T-helper 17 cell (primary cell): ENCODE data around the gene SPART. TPM values are rescaled to one million over a fixed set of nuclear protein-coding genes. Genes with fewer than 3 reads are reported as not detected.
"Not testable (repeated sequence)": the region's sequence is repeated elsewhere in the genome, so short reads cannot be mapped to it uniquely, and the experiment has no call there.

ENCODE experiments used
- ATAC-seq: fragments of 150-1000 bp; cut with Tn5 transposase; 2 replicates; pipeline ENCODE4 v1.10.0; 2021; ENCODE audit warnings: mild to moderate bottlenecking, moderate library complexity
- DNase-seq, 3 donors: peaks; one replicate each; pipeline versions ENCODE4 v3.0.0 to v3.0.0-alpha.2; 2020 to 2021
- H3K9me3 ChIP-seq: one replicate; pipeline ENCODE4 v1.7.0; 2013; ENCODE audit warnings: low read length, mild to moderate bottlenecking; ENCODE audit not compliant: control insufficient read depth, poor library complexity, severe bottlenecking
- H3K27ac Mint-ChIP-seq: one replicate; pipeline ENCODE4 v1.8.0; 2022; ENCODE audit warnings: mild to moderate bottlenecking, moderate library complexity, mixed read lengths
- H3K27me3 Mint-ChIP-seq: one replicate; pipeline ENCODE4 v1.8.0; 2022; ENCODE audit warnings: mixed read lengths
- H3K36me3 Mint-ChIP-seq: one replicate; pipeline ENCODE4 v1.8.0; 2022; ENCODE audit warnings: low read depth, mixed read lengths
- H3K4me1 Mint-ChIP-seq: one replicate; pipeline ENCODE4 v1.8.0; 2022; ENCODE audit warnings: mild to moderate bottlenecking, mixed read lengths
- H3K4me3 Mint-ChIP-seq: one replicate; pipeline ENCODE4 v1.8.0; 2022; ENCODE audit warnings: mild to moderate bottlenecking, moderate library complexity, mixed read lengths
- total RNA-seq, 4 donors: library from RNA in 2 of 4; stranded (reverse) in 2 of 4; gene quantifications; one replicate each; pipeline ENCODE4 v1.2.3 and lab custom pipeline; 2022 to 2026

Gene SPART
- total RNA-seq, 2 donors from 2014 or later: 25.6 to 34.8 TPM

DNA sequence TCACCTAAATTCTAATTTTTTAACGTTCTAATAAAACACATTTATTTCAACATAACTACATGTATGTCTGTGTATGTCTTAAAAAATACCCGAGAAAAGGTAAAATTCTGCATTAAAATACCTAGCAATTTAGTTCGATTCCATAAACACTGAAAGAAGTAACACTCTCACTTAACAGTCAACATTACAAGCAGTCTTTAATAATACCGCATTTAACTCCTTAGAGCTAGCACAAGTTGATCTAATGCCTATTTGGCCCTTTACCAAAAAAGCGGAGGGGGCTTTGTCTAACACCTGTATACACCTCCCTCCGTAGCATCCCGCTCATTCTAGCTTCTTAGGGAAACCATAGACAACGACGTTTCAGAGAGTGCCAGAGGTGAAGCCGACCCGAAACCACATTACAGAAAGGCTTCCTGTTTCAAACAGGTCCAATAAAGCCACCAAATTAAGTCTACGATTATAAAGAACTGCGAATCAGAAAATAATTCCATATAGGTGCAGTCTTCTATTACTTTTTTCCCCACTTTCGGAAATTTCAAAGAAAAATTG lies 1.2 kb downstream of the SPART start:
- Mint-ChIP-seq H3K36me3 (peaks cover 2% of the 10 kb centered on the region), H3K27ac (peak overlapping the region; percentile 98), H3K4me1 (peaks cover 28% of the 10 kb centered on the region), H3K4me3 (peak overlapping the region; percentile 96), H3K27me3 (no peaks in the 10 kb centered on the region)
- DNase-seq (peak in 1 of 3 donors; percentile 9), ATAC-seq (peak; percentile 18)
- no peaks in the 10 kb centered on the region for H3K9me3 ChIP-seq

DNA sequence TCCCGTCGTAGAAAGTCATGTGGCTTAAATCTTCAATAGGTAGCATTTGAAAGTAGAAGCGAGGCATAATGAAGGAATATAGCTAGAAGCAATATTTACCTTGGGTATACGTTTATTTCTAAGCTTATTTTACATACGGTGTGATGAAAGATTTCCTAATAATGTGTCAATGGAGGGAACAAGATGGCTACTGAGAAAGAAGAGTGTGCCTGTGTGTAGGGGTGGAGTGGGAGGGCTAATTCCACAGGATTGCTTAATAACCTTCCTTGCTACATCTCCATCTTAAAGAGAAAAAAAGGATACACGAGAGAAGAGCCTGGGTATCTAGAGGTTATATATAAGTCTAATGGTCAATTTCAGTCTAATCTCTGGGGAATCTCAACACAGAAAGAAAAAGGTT lies 2.0 kb downstream of the SPART start:
- H3K4me1 Mint-ChIP-seq: peaks cover 34% of the 10 kb centered on the region
- peak overlapping the region; percentile 89 for H3K27ac Mint-ChIP-seq
- no peaks in the 10 kb centered on the region for H3K27me3 Mint-ChIP-seq
- H3K9me3 ChIP-seq: no peaks in the 10 kb centered on the region
- no peak for ATAC-seq
- DNase-seq: no peak
- H3K4me3 Mint-ChIP-seq: peak overlapping the region; percentile 71
- peaks cover 2% of the 10 kb centered on the region for H3K36me3 Mint-ChIP-seq

DNA sequence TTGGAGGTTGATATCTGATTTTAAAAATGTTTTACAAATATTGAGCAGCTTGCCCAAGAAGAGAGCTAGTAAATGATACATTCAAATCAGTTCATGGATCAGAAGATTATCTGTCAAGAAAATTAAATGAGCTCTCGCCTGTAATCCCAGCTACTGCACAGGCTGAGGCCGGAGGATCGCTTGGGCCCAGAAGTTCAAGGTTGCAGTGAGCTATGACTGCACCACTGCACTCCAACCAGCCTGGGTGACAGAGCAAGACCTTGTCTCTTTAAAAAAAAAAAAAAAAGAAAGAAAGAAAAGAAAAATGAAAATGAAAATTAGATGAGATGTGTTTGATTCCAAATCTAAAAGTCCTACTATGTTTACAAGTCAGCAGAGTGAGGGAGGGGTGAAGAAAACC lies 2.4 kb downstream of the SPART start:
- H3K27ac Mint-ChIP-seq: peak overlapping the region; percentile 89
- no peaks in the 10 kb centered on the region for H3K27me3 Mint-ChIP-seq
- H3K4me1 Mint-ChIP-seq: peaks cover 38% of the 10 kb centered on the region
- H3K4me3 Mint-ChIP-seq: peak overlapping the region; percentile 71
- no peak for ATAC-seq
- no peak for DNase-seq
- H3K9me3 ChIP-seq: no peaks in the 10 kb centered on the region
- H3K36me3 Mint-ChIP-seq: peaks cover 2% of the 10 kb centered on the region

DNA sequence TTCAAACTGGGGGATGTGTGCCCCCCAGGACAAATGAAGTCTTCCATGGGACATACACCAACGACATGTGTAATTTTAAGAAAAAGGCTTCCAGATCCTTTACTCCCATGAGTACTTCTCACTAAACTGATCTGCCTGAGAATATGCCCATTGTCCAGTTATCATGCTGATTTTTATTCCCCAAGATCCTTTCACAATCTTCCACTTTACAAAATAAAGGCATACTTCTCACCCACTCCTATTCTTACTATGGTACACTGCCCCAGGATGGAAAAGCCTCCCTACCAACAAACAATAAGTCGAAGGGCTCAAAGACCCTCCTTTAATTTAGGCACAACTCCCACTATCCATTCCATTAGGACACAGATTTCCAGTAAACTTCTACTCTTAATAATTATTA lies 3.5 kb downstream of the SPART start:
- peaks cover 46% of the 10 kb centered on the region for H3K4me1 Mint-ChIP-seq
- H3K9me3 ChIP-seq: no peaks in the 10 kb centered on the region
- H3K27ac Mint-ChIP-seq: peak overlapping the region; percentile 8
- H3K36me3 Mint-ChIP-seq: peaks cover 2% of the 10 kb centered on the region
- no peaks in the 10 kb centered on the region for H3K27me3 Mint-ChIP-seq
- peak overlapping the region; percentile 3 for H3K4me3 Mint-ChIP-seq
- ATAC-seq (no peak), DNase-seq (no peak)

DNA sequence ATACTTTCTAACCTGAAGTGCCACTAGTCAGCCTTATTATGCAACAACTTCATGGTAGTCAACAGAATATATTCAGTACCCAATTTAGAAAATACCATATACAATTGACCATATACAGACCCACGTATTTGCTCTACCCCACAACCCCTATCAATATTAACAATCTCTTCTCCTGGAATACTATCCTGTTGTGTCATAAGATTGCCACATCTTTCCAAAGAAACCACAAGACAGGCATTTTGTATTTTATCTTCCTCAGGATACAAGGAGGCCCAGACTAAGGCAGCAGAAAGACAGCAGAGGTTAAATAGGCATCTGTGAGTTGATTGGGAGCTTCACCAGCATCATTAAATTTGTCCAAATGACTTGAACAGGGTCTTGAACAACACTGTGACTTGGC lies 4.5 kb downstream of the SPART start:
- peaks cover 4% of the 10 kb centered on the region for H3K36me3 Mint-ChIP-seq
- no peak overlapping the region for H3K4me3 Mint-ChIP-seq
- DNase-seq: no peak
- no peak for ATAC-seq
- peak overlapping the region; percentile 56 for H3K27ac Mint-ChIP-seq
- no peaks in the 10 kb centered on the region for H3K9me3 ChIP-seq
- no peaks in the 10 kb centered on the region for H3K27me3 Mint-ChIP-seq
- peaks cover 51% of the 10 kb centered on the region for H3K4me1 Mint-ChIP-seq

DNA sequence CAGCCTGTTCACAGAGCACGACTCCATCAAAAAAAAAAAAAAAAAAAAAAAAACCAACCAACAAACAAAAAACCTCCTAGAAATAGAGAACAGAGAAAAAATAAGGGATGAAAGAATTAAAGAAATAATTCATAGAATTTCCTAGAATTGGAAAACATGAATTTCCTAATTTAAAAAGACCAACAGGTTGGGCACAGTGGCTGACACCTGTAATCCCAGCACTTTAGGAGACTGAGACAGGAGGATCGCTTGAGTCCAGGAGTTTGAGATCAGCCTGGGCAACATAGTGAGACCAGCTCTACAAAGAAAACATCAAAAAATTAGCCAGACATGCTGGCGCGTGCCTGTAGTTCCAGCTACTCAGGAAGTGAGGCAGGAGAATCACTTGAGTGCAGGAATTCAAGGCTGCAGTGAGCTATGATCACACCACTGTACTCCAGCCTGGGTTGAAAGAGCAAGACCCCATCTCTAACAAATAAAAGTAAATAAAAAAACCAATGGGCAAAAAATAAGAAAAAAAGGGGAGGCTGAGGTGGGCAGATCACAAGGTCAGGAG lies 6.5 kb downstream of the SPART start:
- H3K36me3 Mint-ChIP-seq: peaks cover 6% of the 10 kb centered on the region
- no peaks in the 10 kb centered on the region for H3K27me3 Mint-ChIP-seq
- no peaks in the 10 kb centered on the region for H3K9me3 ChIP-seq
- no peak for DNase-seq
- peaks cover 52% of the 10 kb centered on the region for H3K4me1 Mint-ChIP-seq
- no peak overlapping the region for H3K4me3 Mint-ChIP-seq
- no peak for ATAC-seq
- no peak overlapping the region for H3K27ac Mint-ChIP-seq

DNA sequence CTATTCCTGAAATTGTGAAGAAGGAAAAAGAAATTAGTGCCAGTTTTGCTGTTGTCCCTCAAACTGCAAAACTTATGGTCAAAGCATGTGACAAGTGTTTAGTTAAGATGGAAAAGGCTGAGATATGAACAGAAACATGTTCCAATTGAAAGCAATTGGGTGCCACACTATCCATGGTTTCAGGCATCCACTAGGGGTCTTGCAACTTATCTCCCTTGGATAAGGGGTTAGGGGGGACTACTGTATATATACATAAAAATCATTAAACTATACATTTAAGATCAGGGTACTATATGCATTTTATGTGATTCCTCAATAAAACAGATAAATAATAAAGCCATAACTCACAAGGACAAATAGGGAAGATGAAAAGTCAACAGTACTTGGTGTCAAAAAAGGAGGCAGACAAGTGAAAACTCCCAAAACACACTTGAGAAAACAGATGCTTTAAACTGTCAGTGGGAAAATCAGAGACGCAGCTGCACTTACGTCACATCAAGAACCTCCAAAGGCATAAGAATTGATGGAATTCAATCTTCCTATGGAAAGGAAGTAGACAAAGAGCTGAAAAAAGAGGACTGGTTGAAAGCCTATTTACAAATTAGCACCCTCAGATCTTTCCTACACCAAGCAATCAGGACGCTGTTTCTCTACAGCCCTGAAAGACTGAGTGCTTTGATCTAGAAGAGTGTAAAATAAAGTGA lies 8.1 kb downstream of the SPART start:
- no peak overlapping the region for H3K27ac Mint-ChIP-seq
- DNase-seq: no peak
- no peaks in the 10 kb centered on the region for H3K27me3 Mint-ChIP-seq
- peaks cover 54% of the 10 kb centered on the region for H3K4me1 Mint-ChIP-seq
- H3K36me3 Mint-ChIP-seq: peaks cover 6% of the 10 kb centered on the region
- no peak overlapping the region for H3K4me3 Mint-ChIP-seq
- no peak for ATAC-seq
- H3K9me3 ChIP-seq: no peaks in the 10 kb centered on the region

DNA sequence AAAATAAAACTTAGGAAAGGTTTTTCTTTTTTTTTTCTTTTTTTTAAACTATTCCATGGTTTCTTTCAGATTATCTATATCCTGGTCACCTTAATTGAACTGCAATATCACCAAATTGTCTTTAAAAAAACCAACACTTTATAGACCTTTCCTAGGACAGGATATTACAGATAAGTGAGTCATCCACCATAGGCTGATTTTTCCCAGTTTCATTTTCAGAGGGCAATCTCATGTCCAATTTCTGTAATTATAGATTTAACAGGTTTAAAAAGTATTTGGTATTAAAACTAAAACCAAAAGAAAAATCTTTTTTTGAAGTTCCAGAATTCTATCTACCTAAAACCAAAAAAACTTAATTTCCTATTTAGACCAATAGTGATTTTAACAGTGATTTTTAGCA lies 13.2 kb downstream of the SPART start:
- H3K27ac Mint-ChIP-seq: no peak overlapping the region
- H3K36me3 Mint-ChIP-seq: peaks cover 13% of the 10 kb centered on the region
- no peak overlapping the region for H3K4me3 Mint-ChIP-seq
- H3K4me1 Mint-ChIP-seq: peaks cover 37% of the 10 kb centered on the region
- H3K27me3 Mint-ChIP-seq: no peaks in the 10 kb centered on the region
- ATAC-seq (no peak), DNase-seq (no peak)
- H3K9me3 ChIP-seq: no peaks in the 10 kb centered on the region

DNA sequence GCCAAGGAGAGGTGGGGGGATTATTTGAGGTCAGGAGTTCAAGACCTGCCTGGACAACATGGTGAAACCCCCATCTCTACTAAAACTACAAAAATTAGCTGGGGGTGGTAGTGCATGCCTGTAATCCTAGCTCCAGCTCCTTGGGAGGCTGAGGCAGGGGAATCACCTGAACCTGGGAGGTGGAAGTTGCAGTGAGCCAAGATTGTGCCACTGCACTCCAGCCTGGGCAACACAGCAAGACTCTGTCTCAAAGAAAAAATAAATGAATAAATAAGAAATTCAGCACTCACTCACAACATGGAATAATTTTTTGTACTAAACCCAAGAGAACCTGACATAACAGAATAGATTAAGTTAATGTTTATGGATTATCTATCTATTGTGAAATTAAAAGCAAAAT lies 13.9 kb downstream of the SPART start:
- H3K9me3 ChIP-seq, H3K4me3 Mint-ChIP-seq, DNase-seq, ATAC-seq, H3K27me3 Mint-ChIP-seq, H3K27ac Mint-ChIP-seq: not testable (repeated sequence)
- peaks cover 33% of the 10 kb centered on the region for H3K4me1 Mint-ChIP-seq
- H3K36me3 Mint-ChIP-seq: peaks cover 13% of the 10 kb centered on the region

DNA sequence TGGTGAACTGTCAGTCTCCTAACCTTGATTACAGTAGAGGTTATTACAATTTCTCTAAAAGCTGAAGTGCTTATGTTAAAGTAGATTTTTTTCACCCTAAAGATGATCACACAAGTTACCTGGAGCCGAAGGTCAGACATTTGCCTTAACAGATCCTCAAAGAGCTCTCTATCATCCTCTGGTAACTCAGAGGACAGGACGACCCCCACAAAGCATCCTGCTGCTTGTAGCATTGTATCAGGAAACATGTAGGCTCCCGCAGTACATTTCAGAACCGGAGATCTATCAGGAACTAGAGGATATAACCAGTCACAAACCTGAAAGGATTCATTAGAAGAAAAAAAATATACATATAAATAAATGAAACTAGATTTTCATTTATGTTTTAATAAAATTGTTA lies 14.9 kb downstream of the SPART start:
- Mint-ChIP-seq H3K27me3 (no peaks in the 10 kb centered on the region), H3K27ac (no peak overlapping the region), H3K4me3 (no peak overlapping the region), H3K36me3 (peaks cover 11% of the 10 kb centered on the region), H3K4me1 (peaks cover 27% of the 10 kb centered on the region)
- ATAC-seq (no peak), DNase-seq (no peak)
- no peaks in the 10 kb centered on the region for H3K9me3 ChIP-seq

DNA sequence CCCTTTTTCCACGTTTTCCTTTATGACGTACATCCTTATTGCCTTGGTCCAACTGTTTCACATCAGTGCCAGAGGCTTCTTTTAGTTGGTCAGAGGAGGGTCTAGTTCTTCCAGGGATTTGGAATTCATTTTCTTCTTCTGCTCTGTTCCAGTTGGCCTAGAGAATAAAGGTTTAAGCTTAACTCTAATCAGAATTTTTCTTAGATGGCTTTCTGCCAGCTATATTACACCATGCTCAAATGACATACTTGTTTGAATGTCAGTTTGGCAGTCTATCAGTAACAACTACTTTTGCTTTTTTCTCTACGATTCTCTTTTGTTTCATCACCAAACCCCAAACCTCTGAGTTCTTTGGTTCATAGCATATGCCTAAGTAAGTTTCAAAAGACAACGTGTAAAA lies 16.8 kb downstream of the SPART start:
- no peak overlapping the region for H3K4me3 Mint-ChIP-seq
- no peaks in the 10 kb centered on the region for H3K27me3 Mint-ChIP-seq
- ATAC-seq (no peak), DNase-seq (no peak)
- peaks cover 22% of the 10 kb centered on the region for H3K4me1 Mint-ChIP-seq
- H3K9me3 ChIP-seq: no peaks in the 10 kb centered on the region
- H3K36me3 Mint-ChIP-seq: peaks cover 7% of the 10 kb centered on the region
- H3K27ac Mint-ChIP-seq: no peak overlapping the region

DNA sequence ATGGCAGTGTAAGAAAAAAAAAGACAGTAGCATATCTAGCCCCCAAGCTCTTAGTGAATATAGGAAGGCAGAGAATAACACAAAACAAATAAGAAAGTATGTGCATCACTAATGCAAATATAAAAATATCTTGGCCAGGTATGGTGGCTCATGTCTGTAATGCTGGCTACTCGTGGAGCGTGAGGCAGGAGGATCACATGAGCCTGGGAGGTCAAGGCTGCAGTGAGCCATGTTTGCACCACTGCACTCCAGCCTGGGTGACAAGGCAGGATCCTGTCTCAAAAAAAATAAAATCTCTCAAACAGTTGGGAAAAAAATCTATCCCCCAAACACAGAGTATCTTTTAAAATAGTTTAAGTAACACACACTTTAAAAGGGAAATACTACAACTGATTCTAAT lies 17.4 kb downstream of the SPART start:
- H3K4me3 Mint-ChIP-seq: no peak overlapping the region
- H3K27ac Mint-ChIP-seq: peak overlapping the region; percentile 53
- no peak for DNase-seq
- H3K27me3 Mint-ChIP-seq: no peaks in the 10 kb centered on the region
- no peaks in the 10 kb centered on the region for H3K9me3 ChIP-seq
- peaks cover 18% of the 10 kb centered on the region for H3K4me1 Mint-ChIP-seq
- peaks cover 7% of the 10 kb centered on the region for H3K36me3 Mint-ChIP-seq
- no peak for ATAC-seq

DNA sequence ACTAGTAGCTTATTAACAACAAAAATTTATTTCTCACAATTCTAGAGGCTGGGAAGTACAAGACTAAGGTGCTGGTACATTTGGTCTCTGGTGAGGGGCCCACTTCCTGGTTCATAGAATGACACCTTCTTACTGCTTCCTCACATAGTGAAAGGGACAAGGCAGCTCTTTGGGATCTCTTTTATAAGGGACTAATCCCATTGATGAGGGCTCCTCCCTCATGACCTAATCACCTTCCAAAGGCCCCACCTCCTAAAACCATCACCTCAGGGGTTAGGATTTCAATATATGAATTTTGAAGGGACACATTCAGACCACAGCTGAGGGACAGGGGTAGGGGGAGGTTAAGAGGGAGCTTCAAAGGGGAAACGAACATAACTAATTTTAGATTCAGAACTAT lies 20.3 kb downstream of the SPART start:
- H3K9me3 ChIP-seq: no peaks in the 10 kb centered on the region
- Mint-ChIP-seq H3K27ac (no peak overlapping the region), H3K4me1 (peaks cover 13% of the 10 kb centered on the region), H3K27me3 (no peaks in the 10 kb centered on the region), H3K4me3 (no peak overlapping the region), H3K36me3 (peaks cover 7% of the 10 kb centered on the region)
- ATAC-seq (no peak), DNase-seq (no peak)

DNA sequence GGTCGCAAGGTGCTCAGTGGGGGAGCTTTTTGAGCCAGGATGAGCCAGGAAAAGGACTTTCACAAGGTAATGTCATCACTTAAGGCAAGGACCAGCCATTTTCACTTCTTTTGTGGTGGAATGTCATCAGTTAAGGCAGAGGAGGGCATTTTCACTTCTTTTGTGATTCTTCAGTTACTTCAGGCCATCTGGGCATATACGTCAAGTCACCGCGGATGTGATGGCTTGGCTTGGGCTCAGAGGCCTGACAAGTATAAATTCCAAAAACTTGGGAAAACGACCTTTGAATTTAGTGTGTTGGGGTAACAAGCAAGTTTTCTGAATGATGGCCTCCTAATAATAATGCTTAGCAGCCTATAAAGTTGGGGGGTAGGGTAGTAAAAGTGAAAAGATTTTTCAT lies 21.3 kb downstream of the SPART start:
- not testable (repeated sequence) for H3K4me1 Mint-ChIP-seq, ATAC-seq, H3K4me3 Mint-ChIP-seq, H3K27ac Mint-ChIP-seq, H3K9me3 ChIP-seq, DNase-seq, H3K27me3 Mint-ChIP-seq, H3K36me3 Mint-ChIP-seq
